D721Med (cell line): ENCODE results near the gene ST7.

Experiments used
- DNase-seq: peaks from one replicate; pipeline ENCODE4 v3.0.0; 2011; ENCODE audit warnings: low spot score; ENCODE audit not compliant: insufficient read length
- FAIRE-seq: peaks from 2 replicates; lab custom pipeline; 2011; peaks lifted over from hg19 to GRCh38; lab: Jason Lieb, UNC
- TF ChIP-seq, protein P1 (sequence below): IDR thresholded peaks from 2 replicates; pipeline ENCODE4 v1.5.1; 2012; ENCODE audit warnings: mild to moderate bottlenecking, control low read depth; ENCODE audit not compliant: insufficient read depth; ENCODE audit errors: missing control alignments

Gene ST7

DNA sequence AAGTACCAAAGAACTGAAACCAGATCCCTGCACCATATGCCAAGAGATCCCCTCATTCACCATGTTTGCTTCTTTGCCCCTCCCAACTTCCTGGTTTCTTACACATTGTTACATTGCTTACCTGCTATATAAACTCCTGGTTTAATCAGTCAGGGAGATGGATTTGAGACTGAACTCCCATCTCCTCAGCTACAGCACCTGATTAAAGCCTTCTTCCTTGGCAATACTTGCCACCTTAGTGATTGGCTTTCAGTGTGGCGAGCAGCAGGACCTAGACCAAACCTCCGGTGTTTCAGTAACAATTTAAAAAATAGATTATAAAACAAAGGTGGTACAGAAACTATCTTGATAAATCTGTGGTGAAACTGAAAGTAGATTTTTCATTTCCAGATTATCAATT is 122.6 kb downstream of the ST7 start:
- no peak for FAIRE-seq

DNA sequence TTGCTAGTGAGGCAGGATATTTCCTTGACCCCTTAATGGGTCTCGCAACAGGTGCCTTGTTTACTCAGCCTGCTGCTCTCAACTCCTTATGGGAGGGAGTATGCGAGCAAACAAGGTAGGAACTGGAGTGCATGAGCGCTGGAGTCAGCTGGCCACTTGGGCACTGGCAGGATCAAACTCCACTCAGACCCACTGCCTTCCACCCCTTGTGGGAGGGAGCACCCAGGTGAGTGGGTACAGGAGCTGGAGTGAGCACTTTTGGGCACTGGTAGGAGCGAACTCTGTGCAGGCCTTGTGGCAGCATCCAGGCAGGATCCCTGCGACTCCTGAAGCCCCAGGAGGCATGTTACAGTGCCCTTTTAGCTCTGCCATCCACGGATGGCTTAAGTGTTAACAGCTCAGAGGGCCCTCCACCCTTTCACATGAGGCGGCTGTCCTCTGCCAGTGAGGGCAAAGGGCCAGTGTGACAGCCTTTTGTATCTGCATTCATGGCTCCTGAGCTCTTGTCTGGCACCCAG is 123.2 kb downstream of the ST7 start:
- TF ChIP-seq, protein P1, sequence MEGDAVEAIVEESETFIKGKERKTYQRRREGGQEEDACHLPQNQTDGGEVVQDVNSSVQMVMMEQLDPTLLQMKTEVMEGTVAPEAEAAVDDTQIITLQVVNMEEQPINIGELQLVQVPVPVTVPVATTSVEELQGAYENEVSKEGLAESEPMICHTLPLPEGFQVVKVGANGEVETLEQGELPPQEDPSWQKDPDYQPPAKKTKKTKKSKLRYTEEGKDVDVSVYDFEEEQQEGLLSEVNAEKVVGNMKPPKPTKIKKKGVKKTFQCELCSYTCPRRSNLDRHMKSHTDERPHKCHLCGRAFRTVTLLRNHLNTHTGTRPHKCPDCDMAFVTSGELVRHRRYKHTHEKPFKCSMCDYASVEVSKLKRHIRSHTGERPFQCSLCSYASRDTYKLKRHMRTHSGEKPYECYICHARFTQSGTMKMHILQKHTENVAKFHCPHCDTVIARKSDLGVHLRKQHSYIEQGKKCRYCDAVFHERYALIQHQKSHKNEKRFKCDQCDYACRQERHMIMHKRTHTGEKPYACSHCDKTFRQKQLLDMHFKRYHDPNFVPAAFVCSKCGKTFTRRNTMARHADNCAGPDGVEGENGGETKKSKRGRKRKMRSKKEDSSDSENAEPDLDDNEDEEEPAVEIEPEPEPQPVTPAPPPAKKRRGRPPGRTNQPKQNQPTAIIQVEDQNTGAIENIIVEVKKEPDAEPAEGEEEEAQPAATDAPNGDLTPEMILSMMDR, result no peak
- DNase-seq (no peak), FAIRE-seq (no peak)

More for the DNA sequence above, 122.6 kb downstream of the ST7 start:
- TF ChIP-seq, protein P1, result no peak
- no peak for DNase-seq

DNA sequence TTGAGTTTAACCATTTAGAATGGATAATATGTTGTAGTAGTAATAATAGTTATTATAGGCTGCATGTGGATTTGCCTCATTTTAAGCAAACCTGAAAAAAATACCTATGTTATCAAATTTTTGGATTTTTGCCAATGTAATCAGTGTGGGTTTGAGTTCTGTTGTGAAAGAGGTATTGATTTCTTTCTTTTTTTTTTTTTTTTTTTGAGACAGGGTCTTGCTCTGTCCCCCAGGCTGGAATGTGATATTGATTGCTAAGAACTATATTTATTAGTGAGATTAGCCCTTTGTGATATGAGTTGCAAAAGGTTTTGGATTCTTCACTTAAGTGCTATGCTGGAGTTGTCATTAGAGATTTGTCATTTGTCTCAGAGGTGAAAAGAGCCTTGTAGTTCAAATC is 124.4 kb downstream of the ST7 start:
- TF ChIP-seq, protein P1, result no peak
- DNase-seq (no peak), FAIRE-seq (no peak)

DNA sequence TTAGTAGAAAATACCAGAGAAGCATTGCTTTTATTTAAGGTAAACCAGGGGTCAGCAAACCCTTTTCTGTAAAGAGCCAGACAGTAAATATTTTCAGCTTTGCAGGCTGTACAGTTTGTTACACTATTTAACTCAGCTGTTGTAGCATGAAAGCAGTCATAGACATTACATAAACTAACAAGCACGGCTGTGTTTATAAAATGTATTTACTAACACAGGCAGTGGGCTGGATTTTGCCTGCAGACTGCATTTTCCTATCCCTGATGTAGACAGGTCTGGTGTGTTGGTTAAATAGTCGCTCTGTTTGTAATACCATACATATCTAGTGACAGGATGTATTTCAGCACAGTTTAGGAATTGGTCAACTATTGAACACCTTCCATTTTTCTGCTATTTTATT is 129.3 kb downstream of the ST7 start:
- no peak for DNase-seq
- TF ChIP-seq, protein P1, result no peak
- FAIRE-seq, result no peak

DNA sequence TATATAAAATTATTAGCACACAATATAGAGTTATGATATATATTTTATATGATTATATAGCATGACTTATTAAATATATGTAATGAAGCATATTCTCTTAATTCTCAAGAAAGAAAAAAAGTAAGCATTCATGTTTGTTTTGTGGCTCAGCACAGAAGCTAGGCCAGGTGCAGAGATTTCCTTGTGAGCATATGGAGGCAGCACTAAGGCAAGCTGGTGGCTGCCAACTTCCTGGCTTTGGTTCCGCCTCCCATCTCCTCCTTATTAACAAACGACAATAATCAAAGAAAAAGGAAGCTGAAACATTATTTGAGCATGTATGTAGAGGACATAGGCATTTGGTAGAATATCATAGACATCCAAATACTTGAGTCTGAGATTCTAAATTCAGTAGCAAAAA is 130.3 kb downstream of the ST7 start:
- no peak for FAIRE-seq
- no peak for DNase-seq
- TF ChIP-seq, protein P1, result no peak

DNA sequence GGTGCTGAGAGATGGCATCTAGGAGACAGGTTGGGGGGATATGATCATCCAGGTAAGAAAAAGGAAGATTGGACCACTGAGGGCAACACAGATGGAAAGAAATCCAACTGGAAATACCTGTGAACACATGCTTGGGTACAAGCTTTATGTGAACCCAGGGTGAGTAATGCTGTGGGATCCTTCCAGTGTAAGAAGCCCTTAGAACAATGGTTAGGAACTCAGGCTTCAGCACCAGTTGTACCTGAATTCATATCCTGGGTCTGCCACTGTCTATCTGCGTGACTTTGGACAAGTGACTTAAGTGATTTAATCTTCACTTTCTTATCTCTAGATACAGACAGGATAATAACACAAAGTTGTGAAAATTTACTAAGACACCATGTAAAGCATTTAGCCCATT is 131.0 kb downstream of the ST7 start:
- TF ChIP-seq, protein P1, result no peak
- FAIRE-seq, result no peak
- no peak for DNase-seq

DNA sequence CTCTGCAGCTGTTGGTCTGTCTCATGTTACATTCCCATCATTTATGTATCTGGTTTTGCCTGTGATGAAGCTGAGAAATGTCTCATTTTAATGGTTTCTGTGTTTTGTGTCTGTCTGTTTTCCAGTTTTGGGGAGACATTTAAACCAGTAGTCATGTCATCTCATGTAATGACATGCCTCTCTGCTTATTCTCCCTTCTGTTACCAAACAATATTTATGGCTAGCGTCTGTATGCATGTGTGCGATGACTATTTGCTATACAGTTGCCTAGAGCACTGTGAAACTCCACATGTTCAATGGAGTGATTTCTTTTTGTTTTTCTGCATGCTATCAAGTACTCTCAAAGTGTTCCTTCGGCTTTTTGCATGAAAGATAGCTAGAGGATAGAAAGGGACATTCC is 132.0 kb downstream of the ST7 start:
- FAIRE-seq (no peak), DNase-seq (no peak)
- TF ChIP-seq, protein P1, result no peak
